GM12891 (cell line): ENCODE results near the gene GSG1.

Experiments
- PAX5 ChIP-seq: IDR thresholded peaks from 2 replicates; pipeline ENCODE4 v1.6.1; 2011; ENCODE audit warnings: low read length, moderate library complexity, mild to moderate bottlenecking; ENCODE audit not compliant: insufficient read depth, severe bottlenecking
- POLR2A ChIP-seq: IDR thresholded peaks from 2 replicates; pipeline ENCODE4 v1.6.1; 2011; ENCODE audit warnings: low read depth, low read length, control low read depth
- POLR2AphosphoS5 ChIP-seq: IDR thresholded peaks from 2 replicates; pipeline ENCODE4 v1.6.1; 2011; ENCODE audit warnings: low read depth, low read length, control low read depth
- POU2F2 ChIP-seq: IDR thresholded peaks from 2 replicates; pipeline ENCODE4 v1.6.1; 2011; ENCODE audit warnings: low read depth, mild to moderate bottlenecking, control low read depth, low read length, moderate library complexity
- SPI1 ChIP-seq: IDR thresholded peaks from 2 replicates; pipeline ENCODE4 v1.6.1; 2011; ENCODE audit warnings: low read depth, low read length, control low read depth
- TAF1 ChIP-seq: IDR thresholded peaks from 2 replicates; pipeline ENCODE4 v1.6.1; 2011; ENCODE audit warnings: low read depth, low read length, control low read depth

DNA sequence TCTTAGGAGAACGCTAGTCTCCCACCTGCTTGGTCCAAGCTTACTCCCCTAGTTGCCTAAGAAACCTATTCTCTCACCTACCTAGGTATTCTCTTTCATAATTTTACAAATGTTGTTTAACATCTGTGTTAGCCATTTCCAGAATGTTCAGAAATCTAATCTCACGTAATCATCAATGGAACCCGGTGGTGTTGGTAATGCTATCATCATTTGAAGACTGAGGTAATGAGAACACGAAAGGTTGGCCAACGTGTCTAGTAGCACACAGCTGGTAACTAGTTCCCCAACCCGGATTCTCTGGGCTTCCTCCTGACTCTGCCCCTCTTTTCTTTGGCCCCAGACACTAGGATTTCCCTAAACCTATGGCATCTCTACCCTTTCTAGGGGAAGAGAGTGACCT, 49.3 kb upstream of the GSG1 start:
- no peak for TF ChIP-seq POLR2AphosphoS5
- no peak for TF ChIP-seq POLR2A
- no peak for TF ChIP-seq SPI1
- no peak for TF ChIP-seq TAF1
- TF ChIP-seq PAX5 = no peak
- no peak for TF ChIP-seq POU2F2
